ENCODE measurements around the gene IL12RB1. TPM values are rescaled to one million over a fixed set of nuclear protein-coding genes. Genes with fewer than 3 reads are reported as not detected.

The IL12RB1 gene
- total and polyA plus RNA-seq, 2 experiments from 2014 or later, result not detected

GRCh38 chr19:18058208-18059009, 28.3 kb downstream of the IL12RB1 start:
- Histone ChIP-seq H2AFZ (peak overlapping the region; percentile 66), H3K9me3 (ENCODE audit: low read depth) (no peaks in the 10 kb centered on the region), H3K4me1 (ENCODE audit: insufficient read depth) (no peaks in the 10 kb centered on the region), H3K27ac (peak overlapping the region; percentile 26), H3K27me3 (no peaks in the 10 kb centered on the region), H3K4me3 (no peak overlapping the region), H3K4me2 (peak overlapping the region; percentile 74), H3K9me2 (replicated peaks; ENCODE audit: insufficient read depth) (no peaks in the 10 kb centered on the region), H4K20me1 (ENCODE audit: insufficient read depth, poor library complexity, severe bottlenecking) (no peaks in the 10 kb centered on the region), H3K36me3 (replicated peaks; ENCODE audit: insufficient read depth, low read depth) (no peaks in the 10 kb centered on the region), H3K79me2 (no peaks in the 10 kb centered on the region)
- DNase-seq (ENCODE audit: low spot score), result peak; percentile 89
- WGBS (ENCODE audit: low lambda C conversion rate, missing lambda C conversion rate), result 9% methylated on average over 30 of the region's 34 CpGs
- no peak for TF ChIP-seq EZH2phosphoT487 (IDR thresholded peaks at IDR 0.05; ENCODE audit: low read depth, severe bottlenecking, unreplicated experiment)
- peak; percentile 97 for TF ChIP-seq CTCF (IDR thresholded peaks at IDR 0.05; ENCODE audit: poor library complexity)

GRCh38 chr19:18057557-18057956, 29.2 kb downstream of the IL12RB1 start:
- Histone ChIP-seq H2AFZ (peak overlapping the region; percentile 66), H3K27me3 (no peaks in the 10 kb centered on the region), H3K27ac (no peak overlapping the region), H3K79me2 (no peaks in the 10 kb centered on the region), H3K4me3 (no peak overlapping the region), H3K9me3 (ENCODE audit: low read depth) (no peaks in the 10 kb centered on the region), H3K4me1 (ENCODE audit: insufficient read depth) (no peaks in the 10 kb centered on the region), H3K36me3 (replicated peaks; ENCODE audit: insufficient read depth, low read depth) (no peaks in the 10 kb centered on the region), H3K9me2 (replicated peaks; ENCODE audit: insufficient read depth) (no peaks in the 10 kb centered on the region), H4K20me1 (ENCODE audit: insufficient read depth, poor library complexity, severe bottlenecking) (no peaks in the 10 kb centered on the region), H3K4me2 (no peak overlapping the region)
- DNase-seq (ENCODE audit: low spot score), result no peak
- 90% methylated on average over 6 of the region's 6 CpGs for WGBS (ENCODE audit: low lambda C conversion rate, missing lambda C conversion rate)
- no peak for TF ChIP-seq CTCF (IDR thresholded peaks at IDR 0.05; ENCODE audit: poor library complexity)
- no peak for TF ChIP-seq EZH2phosphoT487 (IDR thresholded peaks at IDR 0.05; ENCODE audit: low read depth, severe bottlenecking, unreplicated experiment)
- TF ChIP-seq EZH2 (IDR thresholded peaks at IDR 0.05; ENCODE audit: borderline replicate concordance), result no peak

GRCh38 chr19:18055967-18056366, 30.8 kb downstream of the IL12RB1 start:
- no peak overlapping the region for H3K27ac ChIP-seq
- no peak overlapping the region for H3K4me2 ChIP-seq
- no peaks in the 10 kb centered on the region for H3K27me3 ChIP-seq
- TF ChIP-seq EZH2 (IDR thresholded peaks at IDR 0.05; ENCODE audit: borderline replicate concordance), result no peak
- TF ChIP-seq EZH2phosphoT487 (IDR thresholded peaks at IDR 0.05; ENCODE audit: low read depth, severe bottlenecking, unreplicated experiment), result no peak
- TF ChIP-seq CTCF (IDR thresholded peaks at IDR 0.05; ENCODE audit: poor library complexity), result no peak
- no peaks in the 10 kb centered on the region for H3K79me2 ChIP-seq
- no peaks in the 10 kb centered on the region for H4K20me1 ChIP-seq (ENCODE audit: insufficient read depth, poor library complexity, severe bottlenecking)
- no peaks in the 10 kb centered on the region for H3K4me1 ChIP-seq (ENCODE audit: insufficient read depth)
- H3K4me3 ChIP-seq, result no peak overlapping the region
- H3K9me2 ChIP-seq (replicated peaks; ENCODE audit: insufficient read depth), result no peaks in the 10 kb centered on the region
- 89% methylated on average over 3 of the region's 5 CpGs for WGBS (ENCODE audit: low lambda C conversion rate, missing lambda C conversion rate)
- no peaks in the 10 kb centered on the region for H3K9me3 ChIP-seq (ENCODE audit: low read depth)
- no peak for DNase-seq (ENCODE audit: low spot score)
- no peak overlapping the region for H2AFZ ChIP-seq
- no peaks in the 10 kb centered on the region for H3K36me3 ChIP-seq (replicated peaks; ENCODE audit: insufficient read depth, low read depth)

Measured in hepatocyte (in vitro differentiated cells).